Activated CD8-positive, alpha-beta memory T cell treated with anti-CD3 and anti-CD28 coated beads for 36 hours (primary cell): ENCODE data around the gene SRRT. TPM values are rescaled to one million over a fixed set of nuclear protein-coding genes. Genes with fewer than 3 reads are reported as not detected.
"Not testable (repeated sequence)": the region's sequence is repeated elsewhere in the genome, so short reads cannot be mapped to it uniquely, and the experiment has no call there.

Experiments used
- CTCF ChIA-PET: fragments of 350-600 bp; sonication (Branson Sonifier 250); formaldehyde crosslinking; loops from one replicate; lab custom pipeline; 2021; ENCODE audit warnings: antibody characterized with exemption; lab: Charles Lee
- POLR2A ChIA-PET: fragments of 350-600 bp; sonication (Branson Sonifier 250); formaldehyde crosslinking; loops from one replicate; lab custom pipeline; 2021; ENCODE audit warnings: antibody characterized with exemption; lab: Charles Lee
- total RNA-seq, 2 experiments: library from RNA; stranded (reverse); gene quantifications; one replicate each; pipeline ENCODE4 v1.2.3, GENCODE V29; 2021

The SRRT gene
- total RNA-seq, 2 experiments from 2014 or later: 302 to 308 TPM

DNA sequence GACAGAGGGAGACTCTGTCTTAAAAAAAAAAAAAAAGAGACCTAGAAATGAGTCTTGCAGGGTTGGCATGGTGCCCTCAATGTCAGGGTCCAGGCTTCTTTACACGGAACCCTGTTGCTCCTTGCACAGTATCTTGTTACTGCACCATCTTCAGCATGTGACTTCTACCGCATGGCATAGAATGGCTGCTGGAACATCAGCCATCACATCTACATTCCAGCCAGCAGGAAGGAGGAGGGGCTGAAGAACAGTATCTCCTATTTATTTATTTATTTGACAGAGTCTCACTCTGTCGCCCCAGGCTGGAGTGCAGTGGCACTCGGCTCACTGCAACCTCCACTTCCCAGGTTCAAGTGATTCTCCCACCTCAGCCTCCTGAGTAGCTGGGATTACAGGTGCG lies 24.5 kb downstream of the SRRT start:
- CTCF ChIA-PET: no interaction called here
- POLR2A ChIA-PET: no interaction called here

DNA sequence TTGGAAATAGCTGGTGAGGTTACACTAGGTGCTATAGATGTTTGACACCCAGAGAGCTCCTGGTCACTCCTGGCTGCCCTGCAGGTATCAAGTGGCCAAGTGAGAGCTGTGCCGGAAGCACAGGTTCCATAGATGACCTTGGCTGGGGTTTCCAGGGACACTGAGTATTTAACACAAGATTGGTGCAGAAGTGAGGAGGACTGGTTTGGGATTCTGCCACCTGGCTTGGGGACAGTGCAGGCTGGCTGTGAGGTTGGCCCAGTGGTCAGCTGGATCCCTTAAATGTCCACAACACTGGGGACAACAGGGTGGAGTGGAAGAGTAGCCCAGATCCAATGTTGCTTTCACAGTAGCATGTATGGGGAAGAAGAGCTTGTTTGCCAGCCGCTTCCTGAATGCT lies 26.1 kb downstream of the SRRT start:
- POLR2A ChIA-PET: no interaction called here
- CTCF ChIA-PET: interaction anchor here (0.7 to 1.3 kb wide), 4 partner anchors 9 to 427 kb away, joined by 3 to 5 read pairs (median 4); no protein-coding TSS in a partner anchor

DNA sequence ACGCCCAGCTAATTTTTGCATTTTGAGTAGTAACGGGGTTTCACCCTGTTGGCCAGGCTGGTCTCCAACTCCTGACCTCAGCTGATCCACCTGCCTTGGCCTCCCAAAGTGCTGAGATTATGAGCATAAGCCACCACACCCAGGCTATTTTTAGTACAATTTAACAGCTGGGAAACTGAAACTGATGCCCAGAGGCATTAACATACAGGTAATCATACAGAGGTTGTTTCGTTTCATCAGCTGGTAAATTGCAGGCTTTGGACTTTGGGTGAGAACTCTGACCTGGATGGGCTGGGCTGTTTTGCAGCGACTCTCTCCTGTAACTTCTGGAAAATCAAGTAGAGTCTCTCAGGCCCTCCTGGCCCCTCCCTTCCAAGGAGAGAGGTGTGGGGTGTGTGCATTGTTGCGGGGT lies 27.0 kb downstream of the SRRT start:
- CTCF ChIA-PET: interaction anchor here (0.6 to 0.7 kb wide), 3 partner anchors 15 to 60 kb away, joined by 3 read pairs; no protein-coding TSS in a partner anchor
- POLR2A ChIA-PET: no interaction called here

DNA sequence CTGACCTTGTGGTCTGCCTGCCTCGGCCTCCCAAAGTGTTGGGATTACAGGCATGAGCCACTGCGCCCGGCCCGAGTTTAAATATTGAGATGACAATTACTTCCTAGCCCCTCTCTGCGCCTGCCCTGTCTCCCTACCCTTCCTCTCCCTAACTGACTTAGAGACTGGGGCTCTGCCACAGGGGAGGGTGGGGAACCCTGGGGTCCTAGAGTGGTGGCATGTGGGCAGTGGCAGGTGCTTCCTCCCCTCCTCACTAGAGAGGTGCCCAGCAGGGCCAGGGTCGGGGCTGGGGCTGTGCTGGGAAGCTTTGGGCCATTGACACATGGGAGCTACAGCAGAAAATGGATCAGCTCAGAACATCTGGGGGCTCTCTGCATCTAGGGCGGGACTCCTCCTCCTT lies 27.7 kb downstream of the SRRT start:
- ChIA-PET CTCF (no interaction called here), POLR2A (no interaction called here)

DNA sequence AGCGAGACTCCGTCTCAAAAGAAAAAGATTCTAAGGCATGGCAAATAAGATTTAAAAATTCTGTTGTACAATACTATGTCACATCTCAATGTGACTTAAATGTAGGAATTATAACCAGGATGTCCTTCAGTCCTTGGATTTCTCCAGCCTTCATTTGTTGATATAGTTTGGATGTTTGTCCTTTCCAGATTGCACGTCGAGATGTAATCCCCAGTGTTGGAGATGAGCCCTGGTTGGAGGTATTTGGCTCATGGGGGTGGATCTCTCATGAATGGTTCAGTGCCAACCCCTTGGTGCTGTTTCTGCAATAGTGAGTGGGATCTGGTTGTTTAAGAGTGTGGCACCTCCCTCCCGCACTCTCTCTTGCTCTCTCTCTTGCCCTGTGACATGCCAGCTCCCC lies 33.6 kb downstream of the SRRT start:
- ChIA-PET POLR2A (no interaction called here), CTCF (no interaction called here)

DNA sequence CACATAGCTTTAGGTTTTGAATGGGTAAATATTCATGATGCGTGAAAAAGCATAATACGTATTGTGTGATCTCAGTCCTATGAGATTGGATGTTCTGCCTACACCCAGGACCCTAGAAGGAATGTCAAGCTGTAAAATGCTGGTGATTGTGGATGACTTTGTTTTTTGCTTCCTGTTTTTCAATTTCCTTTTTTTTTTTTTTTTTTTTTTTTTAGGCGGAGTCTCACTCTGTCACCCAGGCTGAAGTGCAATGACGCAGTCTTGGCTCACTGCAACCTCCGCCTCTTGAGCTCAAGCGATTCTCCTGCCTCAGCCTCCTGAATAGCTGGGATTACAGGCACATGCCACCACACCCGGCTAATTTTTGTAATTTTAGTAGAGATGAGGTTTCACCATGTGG lies 35.5 kb downstream of the SRRT start:
- ChIA-PET CTCF (interaction anchor here (0.7 to 1.2 kb wide), 3 partner anchors 9 to 173 kb away, joined by 3 to 5 read pairs (median 3); no protein-coding TSS in a partner anchor), POLR2A (interaction anchor here (0.6 kb wide), 2 partner anchors 190 to 411 kb away, joined by 6 to 14 read pairs; partner anchors contain the start of gene IFT22)

DNA sequence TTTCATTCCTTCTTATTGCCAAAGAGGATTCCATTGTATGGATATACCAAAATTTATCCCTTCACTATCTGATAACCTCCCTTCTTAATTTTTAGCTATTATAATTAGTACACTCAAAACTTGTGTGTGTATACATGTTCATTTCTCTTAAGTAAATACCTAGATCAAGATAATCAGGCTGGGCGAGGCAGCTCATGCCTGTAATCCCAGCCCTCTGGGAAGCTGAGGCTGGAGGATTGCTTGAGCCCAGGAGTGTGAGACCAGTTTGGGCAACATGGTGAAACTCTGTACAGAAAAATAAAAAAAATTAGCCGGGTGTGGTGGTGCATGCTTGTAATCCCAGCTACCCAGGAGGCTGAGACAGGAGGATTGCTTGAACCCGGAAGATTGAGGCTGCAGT lies 36.6 kb downstream of the SRRT start:
- POLR2A ChIA-PET: no interaction called here
- CTCF ChIA-PET: interaction anchor here (0.7 kb wide), 1 partner anchor 58 kb away, joined by 4 read pairs; no protein-coding TSS in a partner anchor

DNA sequence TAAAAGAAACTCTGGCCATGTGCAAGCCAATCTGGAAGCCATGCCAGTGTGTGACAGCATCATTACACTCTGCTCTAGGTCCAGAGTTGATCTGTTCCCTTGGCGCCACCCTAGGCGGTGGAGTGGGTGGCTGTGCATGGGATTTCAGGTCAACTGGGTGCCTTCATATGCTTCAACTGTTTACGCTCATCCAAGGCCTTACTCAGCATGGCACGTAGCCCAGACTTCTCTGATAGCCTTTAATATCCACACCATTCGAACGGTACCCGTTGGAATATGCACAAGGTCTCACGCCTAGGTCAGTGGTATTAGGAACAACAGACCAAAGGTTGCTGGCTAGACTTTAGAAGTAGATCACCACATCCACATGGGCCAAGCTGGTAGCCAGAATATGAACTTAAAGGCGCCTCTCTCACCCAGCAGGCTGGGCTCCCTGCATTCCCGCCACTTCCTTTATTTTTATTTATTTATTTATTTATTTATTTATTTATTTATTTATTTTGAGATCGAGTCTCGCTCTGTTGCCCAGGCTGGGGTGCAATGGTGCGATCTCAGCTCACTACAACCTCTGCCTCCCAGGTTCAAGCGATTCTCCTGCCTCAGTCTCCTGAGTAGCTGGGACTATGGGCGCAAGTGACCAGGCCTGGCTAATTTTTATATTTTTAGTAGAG lies 39.4 kb downstream of the SRRT start:
- POLR2A ChIA-PET: no interaction called here
- CTCF ChIA-PET: no interaction called here

DNA sequence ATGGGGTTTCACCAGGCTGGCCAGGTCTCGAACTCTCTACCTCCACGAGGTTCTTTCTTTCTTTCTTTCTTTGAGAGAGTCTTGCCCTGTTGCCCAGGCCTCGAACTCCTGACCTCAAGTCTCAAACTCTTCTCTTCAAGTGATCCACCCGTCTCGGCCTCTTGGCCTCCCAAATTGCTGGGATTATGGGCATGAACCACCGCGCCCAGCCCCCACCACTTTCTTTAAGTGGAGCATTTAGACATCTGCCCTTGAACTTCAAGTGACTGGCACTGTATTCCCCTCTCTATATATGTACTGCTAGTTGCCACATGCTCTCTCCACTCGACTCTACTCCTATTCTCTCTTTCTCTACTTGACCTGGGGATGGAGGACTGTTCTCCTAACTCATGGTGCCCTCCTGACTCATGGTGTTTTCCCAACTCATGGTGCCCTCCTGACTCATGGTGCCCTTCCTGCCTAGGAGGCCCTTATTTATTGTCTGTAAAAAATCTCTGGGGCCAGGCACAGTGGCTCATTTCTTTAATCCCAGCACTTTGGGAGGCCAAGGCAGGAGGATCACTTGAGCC lies 40.1 kb downstream of the SRRT start:
- POLR2A ChIA-PET: no interaction called here

DNA sequence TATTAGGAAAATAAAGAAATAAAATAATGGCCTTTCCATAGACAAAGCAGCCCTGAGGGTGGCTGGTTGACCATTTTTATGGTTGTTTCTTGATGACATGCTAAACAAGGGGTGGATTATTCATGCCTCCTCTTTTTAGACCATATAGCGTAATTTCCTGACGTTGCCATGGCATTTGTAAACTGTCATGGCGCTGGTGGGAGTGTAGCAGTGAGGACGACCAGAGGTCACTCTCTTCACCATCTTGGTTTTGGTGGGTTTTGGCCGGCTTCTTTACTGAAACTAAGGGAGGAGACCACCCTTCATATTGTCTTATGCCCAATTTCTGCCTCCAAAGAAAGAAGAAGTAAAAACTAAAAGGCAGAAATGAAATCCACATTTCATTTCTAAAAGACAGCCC lies 44.4 kb downstream of the SRRT start:
- CTCF ChIA-PET, POLR2A ChIA-PET: not testable (repeated sequence)

More for the DNA sequence above, 40.1 kb downstream of the SRRT start:
- CTCF ChIA-PET: no interaction called here

DNA sequence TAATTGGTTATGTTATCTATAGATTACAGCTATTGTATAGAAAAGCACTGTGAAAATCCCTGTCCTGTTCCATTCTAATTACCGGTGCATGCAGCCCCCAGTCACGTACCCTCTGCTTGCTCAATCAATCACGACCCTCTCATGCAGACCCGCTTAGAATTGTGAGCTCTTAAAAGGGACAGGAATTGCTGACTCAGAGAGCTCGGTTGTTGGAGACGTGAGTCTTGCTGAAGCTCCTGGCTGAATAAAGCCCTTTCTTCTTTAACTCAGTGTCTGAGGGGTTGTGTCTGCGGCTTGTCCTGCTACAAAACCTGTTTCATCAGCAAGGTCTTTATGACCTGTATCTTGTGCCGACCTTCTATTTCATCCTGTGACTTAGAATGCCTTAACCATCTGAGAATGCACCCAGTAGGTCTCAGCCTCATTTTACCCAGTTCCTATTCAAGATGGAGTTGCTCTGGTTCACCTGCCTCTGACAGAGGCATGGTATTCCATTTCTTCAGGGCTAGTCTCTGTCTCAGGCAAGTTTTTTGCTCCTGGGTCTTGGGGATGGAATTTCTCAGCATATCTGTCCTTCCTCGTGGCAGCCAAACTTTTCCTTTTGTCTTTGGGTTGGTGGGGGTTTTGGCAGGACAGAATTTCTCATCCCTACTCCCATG lies 45.0 kb downstream of the SRRT start:
- POLR2A ChIA-PET: not testable (repeated sequence)

DNA sequence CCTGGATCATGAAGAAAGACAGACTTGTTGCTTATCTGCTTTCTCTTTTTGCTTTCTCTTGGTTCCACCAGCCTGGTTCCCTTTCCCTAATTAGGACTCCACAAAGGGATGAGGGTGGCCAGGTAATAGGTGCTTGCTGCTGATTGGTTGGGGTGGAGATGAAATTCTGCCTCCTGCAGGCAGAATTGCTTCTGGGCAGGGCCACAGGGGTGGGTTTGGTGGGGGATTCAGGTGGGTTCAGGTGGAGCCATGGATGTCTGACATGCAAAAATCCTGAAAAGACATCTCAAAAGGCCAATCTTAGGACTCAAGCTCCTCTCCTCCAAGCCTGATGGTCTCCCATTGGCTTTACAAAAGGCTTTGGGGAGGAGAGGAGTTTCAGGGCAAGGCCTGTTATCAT lies 46.1 kb downstream of the SRRT start:
- ChIA-PET CTCF (interaction anchor here (1.1 kb wide), 1 partner anchor 202 kb away, joined by 3 read pairs; no protein-coding TSS in a partner anchor), POLR2A (no interaction called here)

More for the DNA sequence above, 45.0 kb downstream of the SRRT start:
- CTCF ChIA-PET: not testable (repeated sequence)

DNA sequence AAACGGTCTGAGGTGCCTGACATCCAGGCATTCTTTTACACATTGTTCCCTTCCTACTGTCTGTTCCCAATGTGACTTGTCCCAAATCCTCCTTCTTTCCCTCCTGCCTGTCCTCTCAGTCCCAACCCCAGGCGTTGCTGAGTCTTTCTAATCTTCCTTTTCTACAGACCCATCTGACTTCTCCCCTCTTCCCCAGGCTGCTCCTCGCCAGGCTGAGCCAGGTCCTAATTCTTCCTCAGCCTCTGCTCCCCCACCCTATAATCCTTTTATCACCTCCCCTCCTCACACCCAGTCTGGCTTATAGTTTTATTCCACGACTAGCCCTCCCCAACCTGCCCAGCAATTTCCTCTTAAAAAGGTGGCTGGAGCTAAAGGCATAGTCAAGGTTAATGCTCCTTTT lies 48.7 kb downstream of the SRRT start:
- POLR2A ChIA-PET, CTCF ChIA-PET: not testable (repeated sequence)

DNA sequence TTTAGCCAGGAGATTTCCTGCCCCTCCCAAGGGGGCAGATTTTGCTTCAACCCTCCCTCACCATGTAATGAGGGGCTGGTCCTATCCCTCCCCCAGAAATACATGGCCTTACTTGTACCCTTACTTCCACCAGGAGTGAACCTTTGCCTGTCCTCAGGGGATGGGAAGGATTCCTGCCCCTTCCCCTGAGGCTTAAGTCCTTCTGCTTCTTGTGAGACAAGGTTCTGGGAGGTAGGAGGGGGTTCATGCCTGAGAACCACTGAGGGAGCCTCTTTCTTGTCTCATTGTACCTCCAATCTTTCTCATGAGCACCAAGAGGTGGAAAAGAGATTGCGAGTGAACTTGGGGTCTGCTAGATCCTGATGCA lies 54.9 kb downstream of the SRRT start:
- ChIA-PET CTCF (no interaction called here), POLR2A (no interaction called here)

DNA sequence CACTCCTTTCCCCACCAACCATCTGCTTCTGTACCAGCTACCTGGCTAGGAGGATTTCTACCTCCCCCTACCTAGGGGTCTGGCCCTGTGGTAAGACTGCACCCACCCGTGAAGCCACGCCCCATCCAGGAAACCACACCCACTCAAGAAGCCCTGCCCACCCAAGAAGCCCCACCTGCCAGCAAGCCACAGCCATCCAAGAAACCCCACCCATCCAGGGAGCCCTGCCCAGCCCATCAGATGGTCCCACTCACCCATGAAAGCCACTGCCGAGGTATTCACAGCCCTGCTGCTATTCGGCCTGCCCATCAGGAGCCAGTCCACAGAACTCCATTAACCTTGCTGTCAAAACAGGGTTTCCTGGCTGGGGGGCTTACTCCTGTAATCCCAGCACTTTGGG lies 58.8 kb downstream of the SRRT start:
- POLR2A ChIA-PET: no interaction called here
- CTCF ChIA-PET: no interaction called here

DNA sequence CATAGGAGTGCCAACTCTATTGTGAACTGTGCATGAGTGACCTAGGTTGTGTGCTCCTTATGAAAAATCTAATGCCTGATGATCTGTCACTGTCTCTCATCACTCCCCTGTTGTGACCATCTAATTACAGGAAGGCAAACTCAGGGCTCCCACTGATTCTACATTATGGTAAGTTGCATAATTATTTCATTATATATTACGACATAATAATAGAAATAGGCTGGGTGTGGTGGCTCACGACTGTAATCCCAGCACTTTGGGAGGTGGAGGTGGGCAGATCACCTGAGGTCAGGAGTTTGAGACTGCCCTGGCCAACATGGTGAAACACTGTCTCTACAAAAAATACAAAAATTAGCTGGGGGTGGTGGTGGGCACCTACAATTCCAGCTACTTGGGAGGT lies 60.5 kb downstream of the SRRT start:
- CTCF ChIA-PET, POLR2A ChIA-PET: not testable (repeated sequence)

DNA sequence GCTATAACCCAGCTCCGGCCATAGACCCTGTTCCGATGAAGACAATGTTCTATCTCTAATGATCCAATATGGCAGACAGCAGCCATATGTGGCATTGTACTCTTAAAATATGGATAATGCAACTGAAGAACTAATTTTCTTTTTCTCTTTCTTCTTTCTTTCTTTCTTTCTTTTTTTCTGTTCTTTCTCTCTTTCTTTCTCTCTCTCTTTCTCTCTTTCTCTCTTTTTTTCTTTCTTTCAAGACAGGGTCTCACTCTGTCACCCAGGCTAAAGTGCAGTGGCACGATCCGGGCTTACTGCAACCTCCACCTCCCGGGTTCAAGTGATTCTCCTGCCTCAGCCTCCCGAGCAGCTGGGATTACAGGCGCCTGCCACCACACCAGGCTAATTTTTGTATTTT lies 61.3 kb downstream of the SRRT start:
- POLR2A ChIA-PET, CTCF ChIA-PET: not testable (repeated sequence)
